K562 (cell line): Measurements from ENCODE around the gene LIFR. TPM values are rescaled to one million over a fixed set of nuclear protein-coding genes. Genes with fewer than 3 reads are reported as not detected.

Source experiments
- ATAC-seq: fragments of 200-7000 bp; cut with Tn5 transposase; 3 replicates; pipeline ENCODE4 v1.9.1; 2020; ENCODE audit warnings: moderate library complexity
- BruUV-seq: library from RNA; stranded (reverse); fragments of 400-500 nt; replicated peaks from 2 replicates; lab custom pipeline; 2021; lab: Mats Ljungman, UMichigan
- CTCF ChIA-PET: fragments of 300-600 bp; formaldehyde crosslinking; extraction: SDS; loops from one replicate; lab custom pipeline; 2021; ENCODE audit warnings: low intra/inter-chr PET ratio; lab: Yijun Ruan, JAX
- POLR2A ChIA-PET: fragments of 300-600, 350-650 bp; sonication (Branson Sonifier 250); formaldehyde crosslinking; extraction: SDS; loops from one replicate; lab custom pipeline; 2021; ENCODE audit warnings: antibody characterized with exemption, inconsistent platforms; lab: Yijun Ruan, JAX
- DNase-seq, 4 experiments: peaks; one replicate each; pipeline versions ENCODE4 v3.0.0 to v3.0.0-alpha.2; 2011 to 2018; ENCODE audit warnings: low spot score in 3 of 4, mixed read lengths in 3 of 4; ENCODE audit errors: extremely low read depth in 1 of 4
- FAIRE-seq: peaks from 2 replicates; lab custom pipeline; 2011; peaks lifted over from hg19 to GRCh38; lab: Jason Lieb, UNC
- H2AFZ ChIP-seq: 2 replicates; pipeline ENCODE4 v1.6.0; 2011; ENCODE audit warnings: low read depth, low read length, control low read depth, inconsistent platforms
- H3K27ac ChIP-seq: fragments of 200-600 bp; 3 replicates; pipeline ENCODE4 v1.8.0; 2011; ENCODE audit warnings: low read depth, mild to moderate bottlenecking, control low read depth, inconsistent platforms, low read length, moderate library complexity, mixed read lengths; ENCODE audit errors: extremely low read depth
- H3K27me3 ChIP-seq, 2 experiments: fragments of 300-600 bp in 1 of 2; 2 replicates in 1 of 2; 3 replicates in 1 of 2; pipeline versions ENCODE4 v1.6.0 to v1.8.0; 2011; ENCODE audit warnings: inconsistent platforms in 2 of 2, low read length in 2 of 2, mild to moderate bottlenecking in 1 of 2, mixed read lengths in 1 of 2, moderate library complexity in 1 of 2; ENCODE audit not compliant: control insufficient read depth in 2 of 2, insufficient read depth in 2 of 2
- H3K36me3 ChIP-seq: fragments of 300-600 bp; 3 replicates; pipeline ENCODE4 v1.8.0; 2011; ENCODE audit warnings: mild to moderate bottlenecking, low read length, inconsistent platforms; ENCODE audit not compliant: control insufficient read depth, insufficient read depth
- H3K4me1 ChIP-seq, 2 experiments: fragments of 200-600 bp in 1 of 2; replicated peaks in 1 of 2; 2 replicates in 1 of 2; 3 replicates in 1 of 2; pipeline versions ENCODE4 v1.5.1 to v1.8.0; 2011; ENCODE audit warnings: inconsistent platforms in 2 of 2, low read length in 2 of 2, mild to moderate bottlenecking in 1 of 2, mixed read lengths in 1 of 2, moderate library complexity in 1 of 2; ENCODE audit not compliant: control insufficient read depth in 2 of 2, insufficient read depth in 2 of 2
- H3K4me2 ChIP-seq: 2 replicates; pipeline ENCODE4 v1.6.1; 2011; ENCODE audit warnings: low read length, control low read depth, inconsistent platforms, mixed read lengths; ENCODE audit not compliant: insufficient read depth
- H3K4me3 ChIP-seq: fragments of 200-600 bp; sonication (generic), shearing (Covaris generic); 2 replicates; pipeline ENCODE4 v1.5.1; 2016; ENCODE audit warnings: control low read depth, inconsistent platforms
- H3K79me2 ChIP-seq: fragments of 200-600 bp; 3 replicates; pipeline ENCODE4 v1.8.0; 2011; ENCODE audit warnings: low read length, inconsistent platforms; ENCODE audit not compliant: control insufficient read depth, insufficient read depth
- H3K9ac ChIP-seq, 2 experiments: 2 replicates each; pipeline versions ENCODE4 v1.6.0 to v1.6.1; 2011; ENCODE audit warnings: low read depth in 2 of 2, low read length in 2 of 2, control low read depth in 1 of 2, inconsistent platforms in 1 of 2, mild to moderate bottlenecking in 1 of 2, mixed read lengths in 1 of 2; ENCODE audit not compliant: insufficient read depth in 1 of 2
- H3K9me1 ChIP-seq: one replicate; pipeline ENCODE4 v1.6.0; 2011; ENCODE audit warnings: inconsistent platforms, mild to moderate bottlenecking, low read length, moderate library complexity; ENCODE audit not compliant: control insufficient read depth, insufficient read depth
- H3K9me3 ChIP-seq: replicated peaks from 2 replicates; pipeline ENCODE4 v1.5.1; 2011; ENCODE audit warnings: low read depth, low read length, inconsistent platforms; ENCODE audit not compliant: control insufficient read depth, insufficient read depth
- H4K20me1 ChIP-seq: replicated peaks from 2 replicates; pipeline ENCODE4 v1.6.1; 2011; ENCODE audit warnings: low read length, inconsistent platforms, mixed read lengths; ENCODE audit not compliant: control insufficient read depth, insufficient read depth
- ASH1L ChIP-seq: fragments of 450-650 bp; IDR thresholded peaks from 2 replicates; pipeline ENCODE4 v1.6.1; 2018; ENCODE audit warnings: borderline replicate concordance, mild to moderate bottlenecking, low read depth; ENCODE audit not compliant: partially characterized antibody
- DPF2 ChIP-seq: fragments of 450-650 bp; IDR thresholded peaks from 2 replicates; pipeline ENCODE4 v1.6.1; 2016
- E2F1 ChIP-seq: sonication (generic); formaldehyde crosslinking; IDR thresholded peaks from 2 replicates; pipeline ENCODE4 v1.8.1; 2023; ENCODE audit warnings: mild to moderate bottlenecking, missing genetic modification reagents, moderate library complexity
- GABPB1 ChIP-seq: sonication (generic); formaldehyde crosslinking; IDR thresholded peaks from 2 replicates; pipeline ENCODE4 v1.8.0; 2022; ENCODE audit warnings: mild to moderate bottlenecking, missing genetic modification reagents
- HCFC1 ChIP-seq: IDR thresholded peaks from 2 replicates; pipeline ENCODE4 v1.6.1; 2012; ENCODE audit warnings: low read depth, low read length, improper control_type of control experiment
- HLTF ChIP-seq: fragments of 450-650 bp; IDR thresholded peaks from 2 replicates; pipeline ENCODE4 v1.6.1; 2016
- POLR2AphosphoS5 ChIP-seq: IDR thresholded peaks from 2 replicates; pipeline ENCODE4 v1.6.1; 2011; ENCODE audit warnings: mild to moderate bottlenecking, low read depth, low read length, moderate library complexity; ENCODE audit not compliant: control insufficient read depth, insufficient read depth
- PYGO2 ChIP-seq: fragments of 450-650 bp; IDR thresholded peaks from 2 replicates; pipeline ENCODE4 v1.6.1; 2016; ENCODE audit warnings: mild to moderate bottlenecking, missing genetic modification characterization, moderate library complexity, missing compliant biosample characterization
- SIN3A ChIP-seq, 2 experiments: fragments of 150-350 bp in 1 of 2; IDR thresholded peaks; 2 replicates each; pipeline ENCODE4 v1.6.1; 2011 to 2016; ENCODE audit warnings: borderline replicate concordance in 2 of 2, low read depth in 2 of 2, low read length in 2 of 2, mild to moderate bottlenecking in 2 of 2, moderate library complexity in 2 of 2; ENCODE audit not compliant: control insufficient read depth in 1 of 2
- SLC30A9 ChIP-seq: fragments of 250-450 bp; sonication (Bioruptor Pico); IDR thresholded peaks from 2 replicates; pipeline ENCODE4 v1.8.0; 2022; ENCODE audit warnings: mild to moderate bottlenecking, moderate library complexity
- SMARCE1 ChIP-seq: fragments of 450-650 bp; IDR thresholded peaks from 2 replicates; pipeline ENCODE4 v1.7.1; 2016; ENCODE audit warnings: mild to moderate bottlenecking
- SNIP1 ChIP-seq: fragments of 450-650 bp; IDR thresholded peaks from 2 replicates; pipeline ENCODE4 v1.7.1; 2017; ENCODE audit warnings: low read depth, mild to moderate bottlenecking
- TBL1XR1 ChIP-seq, 2 experiments: IDR thresholded peaks; 2 replicates each; pipeline ENCODE4 v1.6.1; 2012; ENCODE audit warnings: improper control_type of control experiment in 2 of 2, low read length in 2 of 2, mild to moderate bottlenecking in 1 of 2
- ZBTB17 ChIP-seq: fragments of 450-650 bp; formaldehyde crosslinking; IDR thresholded peaks from 2 replicates; pipeline ENCODE4 v1.4.0; 2020; ENCODE audit warnings: mild to moderate bottlenecking
- ZBTB34 ChIP-seq: fragments of 250-450 bp; sonication (Bioruptor Pico); IDR thresholded peaks from 2 replicates; pipeline ENCODE4 v1.8.0; 2021; ENCODE audit warnings: mild to moderate bottlenecking, moderate library complexity
- ZNF174 ChIP-seq: fragments of 250-450 bp; sonication (Bioruptor Pico); IDR thresholded peaks from 2 replicates; pipeline ENCODE4 v1.4.0; 2020; ENCODE audit warnings: mild to moderate bottlenecking
- ZNF699 ChIP-seq: fragments of 250-450 bp; sonication (Bioruptor Pico); IDR thresholded peaks from 2 replicates; pipeline ENCODE4 v1.8.0; 2021; ENCODE audit warnings: mild to moderate bottlenecking, moderate library complexity; ENCODE audit not compliant: insufficient replicate concordance
- WGBS: fragments of 100-300 bp; shearing (Covaris generic); methylation state at CpG from one replicate; pipeline ENCODE4 v1.1.6; 2016; ENCODE audit warnings: low coverage, mixed read lengths; ENCODE audit not compliant: insufficient coverage; ENCODE audit errors: missing lambda C conversion rate; 5-methylcytosine and 5-hydroxymethylcytosine counted together
- in situ Hi-C: fragments of 300-500 bp; cut with MboI; formaldehyde crosslinking; loops from 4 replicates; pipeline ENCODE4 v1.15.0; 2018; ENCODE audit warnings: inconsistent platforms, mixed read lengths
- intact Hi-C: fragments of 100-400 bp; cut with micrococcal nuclease; formaldehyde crosslinking; loops from 2 replicates; pipeline ENCODE4 v1.14.2; 2022
- polyA plus RNA-seq, 8 experiments: library from polyadenylated mRNA; depleted of rRNA in 4 of 8; stranded (reverse) in 5 of 8; unstranded in 3 of 8; fragments of >200 nt; fragmentation: Nextera tagmentation in 2 of 8; fragmentation: Illumina TruSeq in 1 of 8; extraction: Ambion mirVana in 2 of 8; extraction: Trizol in 1 of 8; gene quantifications; 2 replicates each; pipeline versions ENCODE4 v1.2.1 to v1.2.3, GENCODE V29; 2011 to 2014; ENCODE audit warnings: inconsistent platforms in 1 of 8, missing spikeins in 1 of 8
- total RNA-seq, 7 experiments: library from RNA; depleted of rRNA in 6 of 7; stranded (reverse); fragments of >200 nt in 6 of 7; fragmentation: Illumina TruSeq in 2 of 7; extraction: Trizol in 2 of 7; gene quantifications; 2 replicates each; pipeline versions ENCODE4 v1.2.1 to v1.2.3, GENCODE V29; 2011 to 2021; ENCODE audit warnings: low replicate concordance in 1 of 7

Gene LIFR
- total and polyA plus RNA-seq, 9 of the 15 experiments (the other 6 are each of a cell fraction or from before 2014, with no cell fraction given): 0.43 to 5.7 (median 3.3) TPM

- 20% methylated on average over 4 of the region's 4 CpGs for WGBS
- no peak overlapping the region for H3K4me2 ChIP-seq
- intact Hi-C loops: no loop called here
- no peaks in the 10 kb centered on the region for H3K9me1 ChIP-seq
- no peak overlapping the region for H3K4me3 ChIP-seq
- no peak overlapping the region for H3K27ac ChIP-seq
- no TSS peak for BruUV-seq
- H3K79me2 ChIP-seq: no peaks in the 10 kb centered on the region
- ChIA-PET POLR2A (interaction anchor here (0.6 kb wide), 1 partner anchor 88 kb away, joined by 3 read pairs; no protein-coding TSS in a partner anchor), CTCF (no interaction called here)
- no peak for ATAC-seq
- peaks cover 3 to 14% of the 10 kb centered on the region in 2 experiments; a peak in 3 of 5 replicates for H3K4me1 ChIP-seq
- peaks cover 0 to 5% of the 10 kb centered on the region in 2 experiments; a peak in 2 of 5 replicates for H3K27me3 ChIP-seq
- FAIRE-seq: no peak
- H3K9ac ChIP-seq: no peak overlapping the region
- no peaks in the 10 kb centered on the region for H3K9me3 ChIP-seq
- H2AFZ ChIP-seq: no peak overlapping the region
- no peak for TF ChIP-seq E2F1 (CRISPR knock-in tag)
- TF ChIP-seq GABPB1: no peak
- TF ChIP-seq ZNF174 (CRISPR knock-in tag): no peak
- TF ChIP-seq TBL1XR1 (IDR thresholded peaks at IDR 0.05; ENCODE audit: low read length in 2 of 2): no peak
- TF ChIP-seq PYGO2 (tag): no peak
- TF ChIP-seq HCFC1: no peak
- no peak for TF ChIP-seq ZBTB34
- TF ChIP-seq SNIP1: no peak
- TF ChIP-seq HLTF: no peak
- TF ChIP-seq ZBTB17: no peak
- TF ChIP-seq ASH1L: no peak
- TF ChIP-seq SMARCE1: no peak
- TF ChIP-seq SLC30A9 (CRISPR knock-in tag): no peak
- TF ChIP-seq SIN3A (IDR thresholded peaks at IDR 0.05; ENCODE audit: borderline replicate concordance in 2 of 2, control insufficient read depth in 1 of 2, low read depth in 2 of 2, low read length in 2 of 2): no peak
- TF ChIP-seq POLR2AphosphoS5: no peak
- TF ChIP-seq ZNF699 (CRISPR knock-in tag): no peak
- no peak for TF ChIP-seq DPF2
- TF ChIP-seq, all 486 proteins: peak for 0
- Histone ChIP-seq H3K36me3 (no peaks in the 10 kb centered on the region), H4K20me1 (0 out of 2 replicates have a peak, but pooled peaks cover 7% of the 10 kb centered on the region)
- DNase-seq: no peak
- in situ Hi-C loops: no loop called here
Measured at GRCh38 chr5:38554861-38555260, 1.6 kb downstream of the LIFR start.
